KMS-11 (cell line): Measurements from ENCODE around the gene ZNF3.
A peak's percentile ranks its signal among the peaks of the same experiment; 100 is the strongest.

Source experiments
- H2AFZ ChIP-seq: fragments of 200-600 bp; sonication (generic); 2 replicates; pipeline ENCODE4 v1.6.1; 2016; ENCODE audit warnings: antibody characterized with exemption, mixed run types, low read depth
- H3K27ac ChIP-seq: fragments of 200-600 bp; sonication (generic); 2 replicates; pipeline ENCODE4 v1.6.1; 2016; ENCODE audit warnings: mild to moderate bottlenecking, mixed run types
- H3K27me3 ChIP-seq: fragments of 200-600 bp; sonication (generic); 2 replicates; pipeline ENCODE4 v1.6.1; 2017; ENCODE audit warnings: mild to moderate bottlenecking, low read depth, mixed run types, moderate library complexity; ENCODE audit not compliant: insufficient read depth
- H3K36me3 ChIP-seq: fragments of 200-600 bp; sonication (generic); 2 replicates; pipeline ENCODE4 v1.6.1; 2017; ENCODE audit warnings: mild to moderate bottlenecking, mixed run types; ENCODE audit not compliant: insufficient read depth
- H3K4me1 ChIP-seq: fragments of 200-600 bp; sonication (generic); 2 replicates; pipeline ENCODE4 v1.6.1; 2016; ENCODE audit warnings: mild to moderate bottlenecking, low read depth, mixed run types; ENCODE audit not compliant: poor library complexity, severe bottlenecking
- H3K4me2 ChIP-seq: fragments of 200-600 bp; sonication (generic); 2 replicates; pipeline ENCODE4 v1.7.0; 2016; ENCODE audit warnings: mild to moderate bottlenecking, mixed run types
- H3K4me3 ChIP-seq: fragments of 200-600 bp; sonication (generic); IDR thresholded peaks from 2 replicates; pipeline ENCODE4 v1.6.1; 2017; ENCODE audit warnings: low read depth, low read length, mixed read lengths; ENCODE audit not compliant: insufficient read depth
- H3K79me2 ChIP-seq: fragments of 200-600 bp; sonication (generic); 2 replicates; pipeline ENCODE4 v1.6.1; 2016; ENCODE audit warnings: low read depth, mixed run types; ENCODE audit not compliant: insufficient read depth
- H3K9ac ChIP-seq: fragments of 200-600 bp; sonication (generic); 2 replicates; pipeline ENCODE4 v1.6.1; 2016; ENCODE audit warnings: mild to moderate bottlenecking, mixed run types
- H4K20me1 ChIP-seq: fragments of 200-600 bp; sonication (generic); 2 replicates; pipeline ENCODE4 v1.6.1; 2016; ENCODE audit warnings: mild to moderate bottlenecking, mixed run types; ENCODE audit not compliant: insufficient read depth
- CTCF ChIP-seq: fragments of 200-600 bp; sonication (generic); conservative IDR thresholded peaks from 2 replicates; pipeline ENCODE4 v1.6.1; 2017; ENCODE audit warnings: low read depth, mild to moderate bottlenecking, antibody characterized with exemption, low read length, moderate library complexity, mixed read lengths

The ZNF3 gene

GRCh38 chr7:100127866-100128636 is 46.5 kb upstream of the ZNF3 start:
- Histone ChIP-seq H3K4me3 (no peak overlapping the region), H3K27ac (no peak overlapping the region), H3K36me3 (no peaks in the 10 kb centered on the region), H3K79me2 (0 out of 2 replicates have a peak, but pooled peaks cover 6% of the 10 kb centered on the region), H4K20me1 (no peaks in the 10 kb centered on the region), H3K4me2 (peak overlapping the region; percentile 83), H2AFZ (peak overlapping the region; percentile 91), H3K27me3 (peaks cover 4% of the 10 kb centered on the region; the same call in 1 of the 2 replicates), H3K9ac (peak overlapping the region; percentile 79; the same call in 1 of the 2 replicates), H3K4me1 (peaks cover 53% of the 10 kb centered on the region)
- TF ChIP-seq CTCF = no peak

GRCh38 chr7:100126931-100127865 is 45.7 kb upstream of the ZNF3 start, which contains the start of gene MBLAC1:
MBLAC1 (plus strand) TSS chr7:100126967; CDS start chr7:100127396, 429 bp downstream.
- peaks cover 46% of the 10 kb centered on the region for H3K4me1 ChIP-seq
- peak within 1 kb of the TSS; percentile 79 for H3K9ac ChIP-seq
- peaks cover 3% of the 10 kb centered on the region; the same call in 1 of the 2 replicates for H3K27me3 ChIP-seq
- H3K4me2 ChIP-seq = peak within 1 kb of the TSS; percentile 83
- no peak for TF ChIP-seq CTCF
- H3K4me3 ChIP-seq = no peak within 1 kb of the TSS
- 0 out of 2 replicates have a peak, but pooled peaks cover 6% of the 10 kb centered on the region for H3K79me2 ChIP-seq
- H3K36me3 ChIP-seq = no peaks in the 10 kb centered on the region
- H2AFZ ChIP-seq = peak within 1 kb of the TSS; percentile 91
- H4K20me1 ChIP-seq = no peaks in the 10 kb centered on the region
- peak within 1 kb of the TSS; percentile 94 for H3K27ac ChIP-seq

- peak overlapping the region; percentile 83 for H3K4me2 ChIP-seq
- H3K27me3 ChIP-seq = no peaks in the 10 kb centered on the region; the same call in 1 of the 2 replicates
- H4K20me1 ChIP-seq = no peaks in the 10 kb centered on the region
- H3K9ac ChIP-seq = peak overlapping the region; percentile 79
- peak overlapping the region; percentile 94 for H3K27ac ChIP-seq
- H3K4me1 ChIP-seq = peaks cover 42% of the 10 kb centered on the region
- H3K79me2 ChIP-seq = 0 out of 2 replicates have a peak, but pooled peaks cover 6% of the 10 kb centered on the region
- no peak for TF ChIP-seq CTCF
- H2AFZ ChIP-seq = peak overlapping the region; percentile 91
- no peak overlapping the region for H3K4me3 ChIP-seq
- H3K36me3 ChIP-seq = no peaks in the 10 kb centered on the region
Observed at GRCh38 chr7:100126239-100126930, 44.9 kb upstream of the ZNF3 start.
